Peyer's patch (tissue), 4 donors: Measurements from ENCODE around the gene FDX1. TPM values are rescaled to one million over a fixed set of nuclear protein-coding genes. Genes with fewer than 3 reads are reported as not detected.

ENCODE experiments used
- DNase-seq, 3 donors: peaks; one replicate each; pipeline ENCODE4 v3.0.0-alpha.2; 2017 to 2019
- H3K27ac ChIP-seq, 4 donors: fragments of 200-600 bp; sonication (generic); one replicate each; pipeline ENCODE4 v1.5.1; 2016 to 2019
- H3K27me3 ChIP-seq, 2 donors: fragments of 200-600 bp; sonication (generic); one replicate each; pipeline ENCODE4 v1.5.1; 2019
- H3K36me3 ChIP-seq, 3 donors: fragments of 200-600 bp; sonication (generic); one replicate each; pipeline ENCODE4 v1.5.1; 2016 to 2019
- H3K4me1 ChIP-seq, 4 donors: fragments of 200-600 bp; sonication (generic); one replicate each; pipeline ENCODE4 v1.5.1; 2016 to 2019
- H3K4me3 ChIP-seq, 4 donors: fragments of 200-600 bp; sonication (generic); 1 replicate in 3 of 4; 2 replicates in 1 of 4; pipeline ENCODE4 v1.5.1; 2016 to 2019; ENCODE audit warnings: mild to moderate bottlenecking in 1 of 4
- H3K9me3 ChIP-seq, 4 donors: fragments of 200-600 bp; sonication (generic); one replicate each; pipeline ENCODE4 v1.5.1; 2016 to 2019; ENCODE audit warnings: mild to moderate bottlenecking in 1 of 4
- POLR2A ChIP-seq, 2 donors: fragments of 450-650 bp; IDR thresholded peaks; one replicate each; pipeline ENCODE4 v1.5.1; 2017; ENCODE audit warnings: antibody characterized with exemption in 2 of 2, mild to moderate bottlenecking in 2 of 2, moderate library complexity in 2 of 2
- total RNA-seq, 4 donors: library from RNA; depleted of rRNA; stranded (reverse); fragments of >200 nt; gene quantifications; one replicate each; pipeline ENCODE4 v1.1.0, GENCODE V29; 2016
- TF ChIP-seq, protein P1 (sequence below), 6 experiments: fragments of 450-650 bp in 4 of 6; fragments of 200-600 bp in 2 of 6; sonication (generic) in 1 of 6; IDR thresholded peaks; one replicate each; pipeline ENCODE4 v1.5.1; 2017 to 2019; ENCODE audit warnings: antibody characterized with exemption in 6 of 6, mild to moderate bottlenecking in 3 of 6, moderate library complexity in 1 of 6

The FDX1 gene
- total RNA-seq, 4 donors from 2014 or later, result 14.0 to 25.0 (median 15.5) TPM

DNA sequence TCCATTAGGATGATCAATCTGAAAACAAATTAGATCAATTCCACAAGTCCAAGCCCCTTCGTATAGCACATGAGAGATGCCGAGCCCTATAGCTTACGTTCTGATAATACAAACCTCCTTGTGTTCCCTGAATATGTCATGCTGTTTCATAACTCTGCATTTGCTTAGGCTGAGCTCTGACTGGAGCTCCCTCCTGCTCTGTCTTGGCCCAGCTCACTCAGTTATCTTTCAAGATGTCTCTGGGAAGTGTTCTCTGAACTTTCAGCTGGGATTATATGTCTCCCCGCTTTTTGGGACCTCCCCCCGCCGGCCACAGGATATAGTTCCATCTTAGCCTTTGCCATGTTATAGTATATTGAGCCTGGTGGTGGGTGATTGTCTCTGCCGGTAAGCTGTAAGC lies 44.0 kb downstream of the FDX1 start:
- TF ChIP-seq, protein P1, sequence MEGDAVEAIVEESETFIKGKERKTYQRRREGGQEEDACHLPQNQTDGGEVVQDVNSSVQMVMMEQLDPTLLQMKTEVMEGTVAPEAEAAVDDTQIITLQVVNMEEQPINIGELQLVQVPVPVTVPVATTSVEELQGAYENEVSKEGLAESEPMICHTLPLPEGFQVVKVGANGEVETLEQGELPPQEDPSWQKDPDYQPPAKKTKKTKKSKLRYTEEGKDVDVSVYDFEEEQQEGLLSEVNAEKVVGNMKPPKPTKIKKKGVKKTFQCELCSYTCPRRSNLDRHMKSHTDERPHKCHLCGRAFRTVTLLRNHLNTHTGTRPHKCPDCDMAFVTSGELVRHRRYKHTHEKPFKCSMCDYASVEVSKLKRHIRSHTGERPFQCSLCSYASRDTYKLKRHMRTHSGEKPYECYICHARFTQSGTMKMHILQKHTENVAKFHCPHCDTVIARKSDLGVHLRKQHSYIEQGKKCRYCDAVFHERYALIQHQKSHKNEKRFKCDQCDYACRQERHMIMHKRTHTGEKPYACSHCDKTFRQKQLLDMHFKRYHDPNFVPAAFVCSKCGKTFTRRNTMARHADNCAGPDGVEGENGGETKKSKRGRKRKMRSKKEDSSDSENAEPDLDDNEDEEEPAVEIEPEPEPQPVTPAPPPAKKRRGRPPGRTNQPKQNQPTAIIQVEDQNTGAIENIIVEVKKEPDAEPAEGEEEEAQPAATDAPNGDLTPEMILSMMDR (IDR thresholded peaks at IDR 0.05), result no peak
- TF ChIP-seq POLR2A (IDR thresholded peaks at IDR 0.05), result no peak
- no peaks in the 10 kb centered on the region for H3K4me1 ChIP-seq

DNA sequence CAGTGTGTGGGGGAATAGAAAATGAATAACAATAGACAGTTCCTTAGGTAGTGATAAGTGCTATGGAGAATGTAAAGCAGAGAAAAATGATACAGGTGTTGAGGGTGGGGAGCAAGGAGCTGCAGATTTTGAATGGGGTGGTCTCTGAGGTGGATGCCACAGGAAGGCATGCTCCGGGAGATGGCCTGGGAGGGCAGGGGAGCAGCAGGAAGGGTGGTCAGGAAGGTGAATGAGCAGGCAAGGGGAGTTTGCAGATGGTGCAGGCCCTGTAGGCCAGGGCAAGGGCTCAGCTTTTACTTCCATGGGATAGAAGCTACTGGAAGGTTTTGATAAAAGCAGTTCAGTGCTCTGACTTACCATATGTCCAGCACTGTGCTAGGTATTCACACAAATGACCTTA lies 44.8 kb downstream of the FDX1 start:
- Histone ChIP-seq H3K4me3 (no peak overlapping the region), H3K9me3 (no peaks in the 10 kb centered on the region), H3K4me1 (no peaks in the 10 kb centered on the region), H3K27me3 (no peaks in the 10 kb centered on the region), H3K27ac (no peak overlapping the region), H3K36me3 (no peaks in the 10 kb centered on the region)
- TF ChIP-seq POLR2A (IDR thresholded peaks at IDR 0.05), result no peak
- TF ChIP-seq, protein P1 (IDR thresholded peaks at IDR 0.05), result no peak
- no peak for DNase-seq

More for the DNA sequence above, 44.0 kb downstream of the FDX1 start:
- H3K27me3 ChIP-seq, result no peaks in the 10 kb centered on the region
- H3K4me3 ChIP-seq, result no peak overlapping the region
- no peaks in the 10 kb centered on the region for H3K36me3 ChIP-seq
- H3K9me3 ChIP-seq, result no peaks in the 10 kb centered on the region
- no peak overlapping the region for H3K27ac ChIP-seq
- DNase-seq, result no peak

DNA sequence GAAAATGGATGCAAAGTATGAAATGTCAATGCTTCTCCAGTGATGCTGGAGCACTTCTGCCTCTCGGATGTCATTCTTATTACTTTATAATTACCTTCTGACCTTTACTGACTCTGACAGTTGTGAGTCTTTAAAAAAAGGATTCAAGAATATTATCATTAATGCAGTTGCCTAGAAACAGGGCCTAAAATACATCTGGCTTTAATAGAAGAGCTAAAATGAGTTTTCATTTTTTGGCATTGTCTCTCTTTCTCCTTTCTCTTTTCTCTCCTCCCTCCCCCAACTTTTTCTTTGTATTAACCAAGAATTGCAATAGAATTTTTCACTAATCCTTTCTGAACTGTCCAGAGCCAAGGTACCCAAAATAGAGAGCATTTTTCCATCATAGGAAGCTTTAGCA lies 45.9 kb downstream of the FDX1 start:
- H3K4me1 ChIP-seq, result no peaks in the 10 kb centered on the region
- H3K4me3 ChIP-seq, result no peak overlapping the region
- no peak for DNase-seq
- TF ChIP-seq, protein P1 (IDR thresholded peaks at IDR 0.05), result no peak
- TF ChIP-seq POLR2A (IDR thresholded peaks at IDR 0.05), result no peak
- H3K27me3 ChIP-seq, result no peaks in the 10 kb centered on the region
- H3K27ac ChIP-seq, result no peak overlapping the region
- no peaks in the 10 kb centered on the region for H3K36me3 ChIP-seq
- H3K9me3 ChIP-seq, result no peaks in the 10 kb centered on the region

DNA sequence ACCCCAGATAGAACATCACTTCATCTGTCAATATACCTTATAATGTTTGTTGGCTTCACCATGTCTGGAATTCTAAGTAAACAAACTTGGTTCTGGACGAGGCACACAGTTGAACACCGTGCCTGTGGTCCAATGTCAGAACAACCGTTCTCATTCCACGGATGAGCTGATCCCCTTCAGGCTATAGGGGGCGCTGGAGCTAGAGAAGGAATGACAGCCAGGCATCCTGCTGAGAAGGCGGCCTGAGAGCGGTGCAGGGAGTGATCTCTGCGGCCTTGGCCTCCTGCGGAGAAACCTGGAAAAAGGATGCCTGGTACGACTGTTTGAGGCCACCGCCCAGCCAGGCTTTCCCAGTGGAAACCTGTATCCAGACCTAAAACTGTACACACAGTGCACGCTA lies 48.7 kb downstream of the FDX1 start:
- no peak overlapping the region for H3K27ac ChIP-seq
- H3K27me3 ChIP-seq, result no peaks in the 10 kb centered on the region
- H3K36me3 ChIP-seq, result no peaks in the 10 kb centered on the region
- no peaks in the 10 kb centered on the region for H3K4me1 ChIP-seq
- no peaks in the 10 kb centered on the region for H3K9me3 ChIP-seq
- H3K4me3 ChIP-seq, result no peak overlapping the region
- DNase-seq, result no peak
- TF ChIP-seq POLR2A (IDR thresholded peaks at IDR 0.05), result no peak
- TF ChIP-seq, protein P1 (IDR thresholded peaks at IDR 0.05), result no peak

DNA sequence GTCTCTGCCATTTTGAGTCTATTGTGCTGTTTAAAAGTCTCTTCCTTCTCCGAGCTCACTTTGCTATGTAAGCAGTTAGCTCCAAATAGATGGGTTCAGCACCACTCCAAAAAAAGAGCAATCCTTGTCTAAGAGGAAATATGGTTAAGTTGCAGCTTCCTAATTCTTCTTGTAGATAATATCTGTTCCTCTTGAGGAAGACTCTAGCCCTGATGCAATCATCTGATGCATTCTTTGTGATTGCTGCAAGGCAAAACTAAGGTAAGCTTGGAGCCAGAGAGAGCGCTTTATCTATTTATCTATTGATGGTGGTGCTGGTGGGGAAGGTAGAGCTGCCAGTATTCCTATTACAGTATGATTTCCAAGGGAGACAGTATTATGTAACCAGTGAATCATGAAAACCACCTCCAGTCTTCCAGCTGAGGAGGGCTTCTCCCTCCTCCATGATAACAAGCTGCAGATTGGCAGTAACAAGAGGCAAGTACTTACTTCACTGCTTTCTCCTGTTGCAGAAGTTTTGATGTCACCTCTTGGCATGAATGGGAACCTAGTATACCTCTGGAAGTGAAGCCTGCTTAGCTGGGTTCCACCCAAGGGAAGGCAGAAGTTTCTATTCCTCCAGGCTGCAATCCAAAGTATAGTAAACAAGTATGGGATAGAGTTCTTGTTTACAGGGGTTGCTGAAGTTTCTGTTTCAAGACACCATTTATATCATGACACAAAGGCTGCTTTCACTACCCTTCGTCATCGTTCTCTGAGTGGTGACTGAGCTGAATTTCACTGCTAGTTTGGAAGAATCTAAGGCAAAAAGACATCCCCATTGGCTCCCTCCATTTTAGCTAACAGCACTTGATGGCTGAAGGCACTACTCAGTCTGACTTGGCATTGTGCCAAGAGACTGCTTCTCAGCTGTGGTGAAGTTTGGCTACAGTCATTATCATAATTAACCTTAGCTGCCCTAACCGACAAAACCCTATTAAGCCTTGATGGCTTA lies 49.7 kb downstream of the FDX1 start:
- no peak overlapping the region for H3K4me3 ChIP-seq
- no peak for DNase-seq
- no peak overlapping the region for H3K27ac ChIP-seq
- H3K27me3 ChIP-seq, result no peaks in the 10 kb centered on the region
- no peaks in the 10 kb centered on the region for H3K4me1 ChIP-seq
- H3K36me3 ChIP-seq, result no peaks in the 10 kb centered on the region
- TF ChIP-seq, protein P1 (IDR thresholded peaks at IDR 0.05), result no peak
- no peak for TF ChIP-seq POLR2A (IDR thresholded peaks at IDR 0.05)
- no peaks in the 10 kb centered on the region for H3K9me3 ChIP-seq
